GM21786 (cell line): ENCODE results near the gene PSORS1C1.

Experiments
- ATAC-seq: cut with Tn5 transposase; IDR thresholded peaks from one replicate; pipeline ENCODE4 v1.9.1; 2021; ENCODE audit not compliant: unreplicated experiment

Gene PSORS1C1

GRCh38 chr6:31094389-31094881 lies 20.2 kb upstream of the PSORS1C1 start:
- ATAC-seq: no peak

- ATAC-seq: no peak
These were observed 18.4 kb upstream of the PSORS1C1 start for GRCh38 chr6:31096215-31096614.

GRCh38 chr6:31096656-31097055 lies 17.9 kb upstream of the PSORS1C1 start:
- no peak for ATAC-seq

GRCh38 chr6:31098449-31098938 lies 16.1 kb upstream of the PSORS1C1 start:
- ATAC-seq: no peak

- ATAC-seq: no peak
These were observed 11.5 kb upstream of the PSORS1C1 start for GRCh38 chr6:31103136-31103535.

- no peak for ATAC-seq
These were observed 7.5 kb upstream of the PSORS1C1 start for GRCh38 chr6:31107052-31107451.

- ATAC-seq: no peak
These were observed 3.6 kb upstream of the PSORS1C1 start for GRCh38 chr6:31110825-31111582.

- ATAC-seq: no peak
These were observed 2.9 kb upstream of the PSORS1C1 start for GRCh38 chr6:31111712-31112111.

- ATAC-seq: no peak
These were observed 2.1 kb upstream of the PSORS1C1 start, which contains the start of gene C6orf15 for GRCh38 chr6:31112478-31112877. TSS of gene C6orf15 (minus strand) at chr6:31112575. CDS start at chr6:31112555, 20 bp downstream.

- no peak for ATAC-seq
These were observed 599 bp upstream of the PSORS1C1 start for GRCh38 chr6:31113861-31114540.

- no peak for ATAC-seq
These were observed 610 bp downstream of the PSORS1C1 start for GRCh38 chr6:31114970-31115849.

GRCh38 chr6:31115941-31116560 lies 1.5 kb downstream of the PSORS1C1 start:
- ATAC-seq: no peak

GRCh38 chr6:31116661-31117385 lies 2.2 kb downstream of the PSORS1C1 start:
- no peak for ATAC-seq

- no peak for ATAC-seq
These were observed 3.6 kb downstream of the PSORS1C1 start for GRCh38 chr6:31118178-31118577.

- no peak for ATAC-seq
These were observed 5.7 kb downstream of the PSORS1C1 start, which contains the start of gene CDSN for GRCh38 chr6:31120151-31120915. TSS of gene CDSN (minus strand) at chr6:31120446. CDS start at chr6:31120419, 27 bp downstream.

- ATAC-seq: no peak
These were observed 6.7 kb downstream of the PSORS1C1 start for GRCh38 chr6:31121131-31121790.

GRCh38 chr6:31122791-31123706 lies 8.4 kb downstream of the PSORS1C1 start:
- ATAC-seq: no peak

- ATAC-seq: no peak
These were observed 10.6 kb downstream of the PSORS1C1 start for GRCh38 chr6:31125162-31125561.
